Hematopoietic multipotent progenitor cell treated with erythropoietin and hydrocortisone succinate and interleukin-3 and kit ligand, for 15 days (in vitro differentiated cells): ENCODE results near the gene PDZD8.
"Not testable (repeated sequence)": the region's sequence is repeated elsewhere in the genome, so short reads cannot be mapped to it uniquely, and the experiment has no call there.

Source experiments
- DNase-seq: peaks from one replicate; pipeline ENCODE4 v3.0.0-alpha.2; 2015; ENCODE audit warnings: low spot score

Gene PDZD8

GRCh38 chr10:117254774-117255735 lies 120.2 kb downstream of the PDZD8 start:
- no peak for DNase-seq

GRCh38 chr10:117254338-117254737 lies 120.9 kb downstream of the PDZD8 start:
- no peak for DNase-seq

GRCh38 chr10:117253908-117254307 lies 121.3 kb downstream of the PDZD8 start:
- DNase-seq = no peak

- DNase-seq = no peak
These were observed 124.8 kb downstream of the PDZD8 start for GRCh38 chr10:117250411-117250810.

- DNase-seq = no peak
These were observed 125.6 kb downstream of the PDZD8 start for GRCh38 chr10:117249493-117250093.

- no peak for DNase-seq
These were observed 126.3 kb downstream of the PDZD8 start for GRCh38 chr10:117248750-117249465.

- no peak for DNase-seq
These were observed 128.1 kb downstream of the PDZD8 start for GRCh38 chr10:117246997-117247671.

GRCh38 chr10:117242463-117242832 lies 132.8 kb downstream of the PDZD8 start:
- no peak for DNase-seq

- no peak for DNase-seq
These were observed 133.4 kb downstream of the PDZD8 start for GRCh38 chr10:117241541-117242462.

- no peak for DNase-seq
These were observed 134.4 kb downstream of the PDZD8 start, which contains the start of gene SLC18A2 for GRCh38 chr10:117240621-117241529. SLC18A2 (plus strand) TSS chr10:117241114; CDS start chr10:117241694, 580 bp downstream.

GRCh38 chr10:117239721-117240620 lies 135.3 kb downstream of the PDZD8 start:
- DNase-seq = no peak

GRCh38 chr10:117239051-117239450 lies 136.2 kb downstream of the PDZD8 start:
- no peak for DNase-seq

GRCh38 chr10:117237401-117237991 lies 137.7 kb downstream of the PDZD8 start:
- DNase-seq = no peak

GRCh38 chr10:117230107-117230506 lies 145.1 kb downstream of the PDZD8 start:
- DNase-seq = not testable (repeated sequence)

GRCh38 chr10:117228210-117228609 lies 147.0 kb downstream of the PDZD8 start:
- DNase-seq = no peak
